Measurements from ENCODE around the gene WHRN.

Gene WHRN

GRCh38 chr9:114446672-114447450, 58.4 kb downstream of the WHRN start:
- DNase-seq (ENCODE audit: low read depth), result no peak
- no peak overlapping the region for H3K4me3 ChIP-seq (ENCODE audit: low read depth, low read length)

DNA sequence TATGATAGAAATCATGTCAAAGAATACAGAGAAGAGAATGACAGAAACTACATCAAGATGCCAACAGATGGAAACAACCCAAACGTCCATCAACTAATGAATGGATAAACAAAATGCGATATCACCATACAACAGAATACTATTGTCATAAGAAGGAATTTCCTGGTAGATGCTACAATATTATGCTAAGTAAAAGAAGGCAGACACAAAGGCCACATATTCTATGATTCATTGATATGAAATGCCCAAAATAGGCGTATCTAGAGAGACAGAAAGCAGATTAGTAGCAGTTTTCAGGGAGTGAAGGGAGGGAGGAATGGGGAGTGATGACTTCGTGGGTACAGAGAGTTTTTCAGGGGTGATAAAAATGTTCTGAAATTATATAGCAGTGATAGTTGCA, 59.2 kb downstream of the WHRN start:
- TF ChIP-seq, protein P1, sequence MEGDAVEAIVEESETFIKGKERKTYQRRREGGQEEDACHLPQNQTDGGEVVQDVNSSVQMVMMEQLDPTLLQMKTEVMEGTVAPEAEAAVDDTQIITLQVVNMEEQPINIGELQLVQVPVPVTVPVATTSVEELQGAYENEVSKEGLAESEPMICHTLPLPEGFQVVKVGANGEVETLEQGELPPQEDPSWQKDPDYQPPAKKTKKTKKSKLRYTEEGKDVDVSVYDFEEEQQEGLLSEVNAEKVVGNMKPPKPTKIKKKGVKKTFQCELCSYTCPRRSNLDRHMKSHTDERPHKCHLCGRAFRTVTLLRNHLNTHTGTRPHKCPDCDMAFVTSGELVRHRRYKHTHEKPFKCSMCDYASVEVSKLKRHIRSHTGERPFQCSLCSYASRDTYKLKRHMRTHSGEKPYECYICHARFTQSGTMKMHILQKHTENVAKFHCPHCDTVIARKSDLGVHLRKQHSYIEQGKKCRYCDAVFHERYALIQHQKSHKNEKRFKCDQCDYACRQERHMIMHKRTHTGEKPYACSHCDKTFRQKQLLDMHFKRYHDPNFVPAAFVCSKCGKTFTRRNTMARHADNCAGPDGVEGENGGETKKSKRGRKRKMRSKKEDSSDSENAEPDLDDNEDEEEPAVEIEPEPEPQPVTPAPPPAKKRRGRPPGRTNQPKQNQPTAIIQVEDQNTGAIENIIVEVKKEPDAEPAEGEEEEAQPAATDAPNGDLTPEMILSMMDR (IDR thresholded peaks at IDR 0.05; ENCODE audit: insufficient read depth, low read depth, low read length, missing control alignments), result no peak
- no peak for DNase-seq (ENCODE audit: low read depth)
- H3K4me3 ChIP-seq (ENCODE audit: low read depth, low read length), result no peak overlapping the region

More at GRCh38 chr9:114446672-114447450, 58.4 kb downstream of the WHRN start:
- TF ChIP-seq, protein P1 (IDR thresholded peaks at IDR 0.05; ENCODE audit: insufficient read depth, low read depth, low read length, missing control alignments), result no peak

- no peak overlapping the region for H3K4me3 ChIP-seq (ENCODE audit: low read depth, low read length)
- TF ChIP-seq, protein P1 (IDR thresholded peaks at IDR 0.05; ENCODE audit: insufficient read depth, low read depth, low read length, missing control alignments), result no peak
- DNase-seq (ENCODE audit: low read depth), result no peak
These were observed 59.7 kb downstream of the WHRN start for GRCh38 chr9:114445616-114446015.

DNA sequence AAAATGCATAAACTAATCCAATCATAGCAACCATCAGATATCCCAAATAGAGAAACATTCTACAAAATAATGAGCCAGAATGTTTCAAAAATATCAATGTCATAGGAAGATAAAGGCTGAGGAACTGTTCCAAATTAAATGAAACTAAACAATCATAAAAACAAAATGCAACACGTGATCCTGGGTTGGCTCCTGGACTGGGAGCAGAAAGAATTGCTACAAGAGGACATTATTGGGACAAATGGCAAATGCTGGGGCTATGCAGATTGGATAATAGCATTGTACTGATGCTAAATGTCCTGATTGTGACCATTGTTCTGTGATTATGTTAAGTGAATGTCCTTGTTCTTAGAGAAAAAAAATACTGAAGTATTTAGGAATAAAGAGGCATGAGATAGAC, 63.3 kb downstream of the WHRN start:
- TF ChIP-seq, protein P1 (IDR thresholded peaks at IDR 0.05; ENCODE audit: insufficient read depth, low read depth, low read length, missing control alignments), result no peak
- no peak for DNase-seq (ENCODE audit: low read depth)
- no peak overlapping the region for H3K4me3 ChIP-seq (ENCODE audit: low read depth, low read length)

DNA sequence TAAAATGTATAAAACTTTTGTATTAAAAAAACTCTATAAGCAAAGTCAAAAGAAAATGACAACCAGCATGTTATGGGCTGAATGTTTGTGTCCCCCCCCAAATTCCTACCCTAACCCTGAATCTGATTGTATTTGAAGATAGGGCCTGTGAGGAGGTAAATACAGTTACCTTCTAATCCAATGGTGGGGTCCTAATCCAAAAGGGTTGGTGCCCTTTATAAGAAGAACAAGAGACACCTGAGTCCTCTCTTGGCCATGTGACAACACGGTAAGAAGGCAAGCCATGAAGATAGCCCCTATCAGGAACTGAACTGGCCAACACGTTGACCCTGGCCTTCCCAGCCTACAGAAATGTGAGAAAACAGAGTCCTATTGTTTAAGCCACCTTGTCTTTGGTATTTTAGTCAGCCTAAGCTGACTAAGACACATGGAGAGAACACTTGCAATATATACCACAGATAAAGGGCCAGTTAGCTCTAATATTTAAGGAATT, 67.8 kb downstream of the WHRN start:
- H3K4me3 ChIP-seq (ENCODE audit: low read depth, low read length), result no peak overlapping the region
- TF ChIP-seq, protein P1 (IDR thresholded peaks at IDR 0.05; ENCODE audit: insufficient read depth, low read depth, low read length, missing control alignments), result no peak
- DNase-seq (ENCODE audit: low read depth), result no peak

DNA sequence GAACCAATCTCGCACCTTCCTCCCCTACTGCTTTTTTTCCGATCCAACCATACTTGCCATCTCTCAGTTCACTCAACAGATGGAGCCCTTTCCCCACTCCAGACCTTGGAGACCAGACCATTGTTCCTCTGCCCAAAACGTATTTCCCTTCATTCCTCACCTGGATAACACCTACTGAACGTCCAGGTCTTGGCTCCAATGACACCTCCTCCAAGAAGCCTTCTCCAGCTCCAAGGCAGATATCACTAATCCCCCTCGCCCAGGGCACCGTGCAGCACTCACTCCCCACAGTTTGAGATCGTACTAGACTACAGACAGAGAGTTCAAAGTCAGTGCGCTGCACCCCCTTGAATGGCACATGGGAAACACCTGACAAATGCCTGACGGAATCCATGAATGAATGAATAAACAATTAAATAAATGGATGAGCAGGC, 70.4 kb downstream of the WHRN start:
- peak; percentile 30 for DNase-seq (ENCODE audit: low read depth)
- TF ChIP-seq, protein P1 (IDR thresholded peaks at IDR 0.05; ENCODE audit: insufficient read depth, low read depth, low read length, missing control alignments), result peak; percentile 32
- H3K4me3 ChIP-seq (ENCODE audit: low read depth, low read length), result no peak overlapping the region

Data from GM12865 (cell line).